PC-9 (cell line): ENCODE results near the gene BNIP2. TPM values are rescaled to one million over a fixed set of nuclear protein-coding genes. Genes with fewer than 3 reads are reported as not detected.
"Not testable (repeated sequence)": the region's sequence is repeated elsewhere in the genome, so short reads cannot be mapped to it uniquely, and the experiment has no call there.

Experiments
- BruUV-seq: library from RNA; stranded (reverse); fragments of 400-500 nt; replicated peaks from 2 replicates; lab custom pipeline; 2021; lab: Mats Ljungman, UMichigan
- CTCF ChIA-PET: fragments of 300-600 bp; sonication (Branson Sonifier 250); formaldehyde crosslinking; loops from one replicate; lab custom pipeline; 2022; ENCODE audit warnings: antibody characterized with exemption; lab: Charles Lee
- POLR2A ChIA-PET: fragments of 300-600 bp; sonication (Branson Sonifier 250); formaldehyde crosslinking; loops from one replicate; lab custom pipeline; 2022; ENCODE audit warnings: antibody characterized with exemption; ENCODE audit not compliant: unreplicated experiment; lab: Charles Lee
- DNase-seq, 2 experiments: peaks; one replicate each; pipeline versions ENCODE4 v3.0.0 to v3.0.0-alpha.2; 2015 to 2022; ENCODE audit warnings: mixed read lengths in 1 of 2
- H2AFZ ChIP-seq: fragments of 200-600 bp; sonication (generic); 2 replicates; pipeline ENCODE4 v1.8.1; 2017; ENCODE audit warnings: antibody characterized with exemption
- H3F3A ChIP-seq: fragments of 200-600 bp; sonication (generic); 2 replicates; pipeline ENCODE4 v1.8.1; 2017; ENCODE audit warnings: antibody characterized with exemption, mild to moderate bottlenecking, low read depth; ENCODE audit not compliant: insufficient read depth
- H3K27ac ChIP-seq: fragments of 200-600 bp; sonication (generic); 2 replicates; pipeline ENCODE4 v1.6.1; 2016; ENCODE audit warnings: mixed run types
- H3K27me3 ChIP-seq: fragments of 200-600 bp; sonication (generic); 2 replicates; pipeline ENCODE4 v1.6.1; 2016; ENCODE audit warnings: low read depth, mixed run types; ENCODE audit not compliant: insufficient read depth
- H3K36me3 ChIP-seq: fragments of 200-600 bp; sonication (generic); 2 replicates; pipeline ENCODE4 v1.6.1; 2016; ENCODE audit warnings: low read depth, mixed run types
- H3K4me1 ChIP-seq: fragments of 200-600 bp; sonication (generic); replicated peaks from 2 replicates; pipeline ENCODE4 v1.6.1; 2016; ENCODE audit warnings: mixed run types; ENCODE audit not compliant: insufficient read depth
- H3K4me2 ChIP-seq: fragments of 200-600 bp; sonication (generic); 2 replicates; pipeline ENCODE4 v1.6.1; 2017; ENCODE audit warnings: mixed run types
- H3K4me3 ChIP-seq: fragments of 200-600 bp; sonication (generic); 2 replicates; pipeline ENCODE4 v1.6.1; 2016; ENCODE audit warnings: mixed run types
- H3K79me2 ChIP-seq: fragments of 200-600 bp; sonication (generic); 2 replicates; pipeline ENCODE4 v1.6.1; 2017; ENCODE audit warnings: low read depth, mixed run types
- H3K9me2 ChIP-seq: fragments of 200-600 bp; sonication (generic); 2 replicates; pipeline ENCODE4 v1.8.1; 2017; ENCODE audit warnings: mild to moderate bottlenecking; ENCODE audit not compliant: insufficient read depth
- H3K9me3 ChIP-seq: fragments of 200-600 bp; sonication (generic); 2 replicates; pipeline ENCODE4 v1.8.1; 2016; ENCODE audit warnings: low read depth; ENCODE audit not compliant: insufficient read depth
- H4K20me1 ChIP-seq: fragments of 200-600 bp; sonication (generic); 2 replicates; pipeline ENCODE4 v1.8.1; 2017; ENCODE audit not compliant: insufficient read depth
- EZH2 ChIP-seq: fragments of 200-600 bp; sonication (generic); IDR thresholded peaks from 2 replicates; pipeline ENCODE4 v1.8.0; 2017; ENCODE audit warnings: antibody characterized with exemption, low read depth
- intact Hi-C: fragments of 100-400 bp; cut with micrococcal nuclease; formaldehyde crosslinking; loops from one replicate; pipeline ENCODE4 v1.10.0; 2022; ENCODE audit not compliant: unreplicated experiment
- total RNA-seq: library from RNA; stranded (reverse); gene quantifications from 2 replicates; pipeline ENCODE4 v1.2.3, GENCODE V29; 2021
- TF ChIP-seq, protein P1 (sequence below): fragments of 200-600 bp; sonication (generic); conservative IDR thresholded peaks from 2 replicates; pipeline ENCODE4 v1.6.1; 2017; ENCODE audit warnings: mixed run types, antibody characterized with exemption, mild to moderate bottlenecking, moderate library complexity

The BNIP2 gene
- total RNA-seq, 1 experiment from 2014 or later: 64.3 TPM

- Histone ChIP-seq H3K4me1 (peaks cover 12% of the 10 kb centered on the region), H3K9me2 (no peaks in the 10 kb centered on the region), H4K20me1 (no peaks in the 10 kb centered on the region), H3K79me2 (no peaks in the 10 kb centered on the region), H3K36me3 (no peaks in the 10 kb centered on the region), H3K4me3 (no peak overlapping the region), H3K27ac (no peak overlapping the region), H3F3A (no peaks in the 10 kb centered on the region; the same call in 1 of the 2 replicates), H3K27me3 (no peaks in the 10 kb centered on the region), H2AFZ (no peak overlapping the region), H3K4me2 (no peak overlapping the region), H3K9me3 (no peaks in the 10 kb centered on the region)
- ChIA-PET POLR2A (no interaction called here), CTCF (no interaction called here)
- BruUV-seq: no TSS peak
- TF ChIP-seq, protein P1, sequence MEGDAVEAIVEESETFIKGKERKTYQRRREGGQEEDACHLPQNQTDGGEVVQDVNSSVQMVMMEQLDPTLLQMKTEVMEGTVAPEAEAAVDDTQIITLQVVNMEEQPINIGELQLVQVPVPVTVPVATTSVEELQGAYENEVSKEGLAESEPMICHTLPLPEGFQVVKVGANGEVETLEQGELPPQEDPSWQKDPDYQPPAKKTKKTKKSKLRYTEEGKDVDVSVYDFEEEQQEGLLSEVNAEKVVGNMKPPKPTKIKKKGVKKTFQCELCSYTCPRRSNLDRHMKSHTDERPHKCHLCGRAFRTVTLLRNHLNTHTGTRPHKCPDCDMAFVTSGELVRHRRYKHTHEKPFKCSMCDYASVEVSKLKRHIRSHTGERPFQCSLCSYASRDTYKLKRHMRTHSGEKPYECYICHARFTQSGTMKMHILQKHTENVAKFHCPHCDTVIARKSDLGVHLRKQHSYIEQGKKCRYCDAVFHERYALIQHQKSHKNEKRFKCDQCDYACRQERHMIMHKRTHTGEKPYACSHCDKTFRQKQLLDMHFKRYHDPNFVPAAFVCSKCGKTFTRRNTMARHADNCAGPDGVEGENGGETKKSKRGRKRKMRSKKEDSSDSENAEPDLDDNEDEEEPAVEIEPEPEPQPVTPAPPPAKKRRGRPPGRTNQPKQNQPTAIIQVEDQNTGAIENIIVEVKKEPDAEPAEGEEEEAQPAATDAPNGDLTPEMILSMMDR: no peak
- TF ChIP-seq EZH2: no peak
- intact Hi-C loops: no loop called here
- no peak for DNase-seq
These were observed 13.2 kb upstream of the BNIP2 start for GRCh38 chr15:59702351-59702750.

- ChIA-PET CTCF (no interaction called here), POLR2A (no interaction called here)
- H2AFZ ChIP-seq: no peak overlapping the region
- no peaks in the 10 kb centered on the region for H4K20me1 ChIP-seq
- no peaks in the 10 kb centered on the region for H3K9me3 ChIP-seq
- H3K4me1 ChIP-seq: peaks cover 12% of the 10 kb centered on the region
- no peaks in the 10 kb centered on the region; the same call in 1 of the 2 replicates for H3F3A ChIP-seq
- intact Hi-C loops: no loop called here
- H3K4me2 ChIP-seq: no peak overlapping the region
- TF ChIP-seq EZH2: no peak
- TF ChIP-seq, protein P1: no peak
- H3K36me3 ChIP-seq: no peaks in the 10 kb centered on the region
- no peaks in the 10 kb centered on the region for H3K9me2 ChIP-seq
- DNase-seq: no peak
- H3K27me3 ChIP-seq: no peaks in the 10 kb centered on the region
- BruUV-seq: no TSS peak
- H3K79me2 ChIP-seq: no peaks in the 10 kb centered on the region
- H3K4me3 ChIP-seq: no peak overlapping the region
- no peak overlapping the region for H3K27ac ChIP-seq
These were observed 12.8 kb upstream of the BNIP2 start for GRCh38 chr15:59701880-59702279.

- H3K27me3 ChIP-seq: no peaks in the 10 kb centered on the region
- POLR2A ChIA-PET: no interaction called here
- H3K27ac ChIP-seq: no peak overlapping the region
- no peaks in the 10 kb centered on the region; the same call in 1 of the 2 replicates for H3F3A ChIP-seq
- H3K4me1 ChIP-seq: peaks cover 12% of the 10 kb centered on the region
- H3K4me2 ChIP-seq: 0 out of 2 replicates have a peak overlapping the region, but pooled peaks have one; percentile 20
- H3K4me3 ChIP-seq: no peak overlapping the region
- no peaks in the 10 kb centered on the region for H3K9me3 ChIP-seq
- TF ChIP-seq, protein P1: no peak
- no peak for TF ChIP-seq EZH2
- no peaks in the 10 kb centered on the region for H3K9me2 ChIP-seq
- H3K79me2 ChIP-seq: no peaks in the 10 kb centered on the region
- no peaks in the 10 kb centered on the region for H3K36me3 ChIP-seq
- intact Hi-C loops: no loop called here
- CTCF ChIA-PET: no interaction called here
- H4K20me1 ChIP-seq: no peaks in the 10 kb centered on the region
- peak in 1 of 2 experiments; percentile 73 for DNase-seq
- BruUV-seq: no TSS peak
- H2AFZ ChIP-seq: no peak overlapping the region
These were observed 10.8 kb upstream of the BNIP2 start for GRCh38 chr15:59699810-59700431.

GRCh38 chr15:59698065-59698464 is 8.9 kb upstream of the BNIP2 start:
- BruUV-seq, H2AFZ ChIP-seq, H3K4me3 ChIP-seq, DNase-seq, H3F3A ChIP-seq, H3K9me2 ChIP-seq, H3K27ac ChIP-seq, H4K20me1 ChIP-seq, H3K4me2 ChIP-seq, H3K36me3 ChIP-seq, H3K27me3 ChIP-seq, H3K79me2 ChIP-seq, intact Hi-C loops, H3K9me3 ChIP-seq: not testable (repeated sequence)
- peaks cover 12% of the 10 kb centered on the region for H3K4me1 ChIP-seq
- ChIA-PET CTCF (interaction anchor here (0.6 kb wide), 1 partner anchor 824 kb away, joined by 3 read pairs; no protein-coding TSS in a partner anchor), POLR2A (interaction anchor here (0.6 kb wide), 1 partner anchor 52 kb away, joined by 7 read pairs; no protein-coding TSS in a partner anchor)
